Loucy (cell line): ENCODE results near the gene LITAFD.
A peak's percentile ranks its signal among the peaks of the same experiment; 100 is the strongest.

ENCODE experiments used
- H2AFZ ChIP-seq: fragments of 200-600 bp; sonication (generic); 2 replicates; pipeline ENCODE4 v1.6.0; 2016; ENCODE audit warnings: antibody characterized with exemption, mild to moderate bottlenecking, low read length, moderate library complexity
- H3F3A ChIP-seq: fragments of 200-600 bp; 2 replicates; pipeline ENCODE4 v1.6.0; 2016; ENCODE audit warnings: antibody characterized with exemption, low read depth, mild to moderate bottlenecking
- H3K27me3 ChIP-seq: fragments of 200-600 bp; sonication (generic); 2 replicates; pipeline ENCODE4 v1.6.1; 2014; ENCODE audit warnings: low read length, mild to moderate bottlenecking; ENCODE audit not compliant: insufficient read depth, poor library complexity, severe bottlenecking
- H3K36me3 ChIP-seq: fragments of 200-600 bp; sonication (generic); 2 replicates; pipeline ENCODE4 v1.6.1; 2016; ENCODE audit warnings: low read length; ENCODE audit not compliant: insufficient read depth
- H3K4me1 ChIP-seq: fragments of 200-600 bp; sonication (generic); 2 replicates; pipeline ENCODE4 v1.5.1; 2014; ENCODE audit warnings: low read length, mild to moderate bottlenecking; ENCODE audit not compliant: insufficient read depth, poor library complexity, severe bottlenecking
- H3K4me2 ChIP-seq: fragments of 200-600 bp; sonication (generic); 2 replicates; pipeline ENCODE4 v1.6.0; 2014; ENCODE audit warnings: antibody characterized with exemption, low read length, low read depth, mild to moderate bottlenecking; ENCODE audit not compliant: poor library complexity, severe bottlenecking
- H3K4me3 ChIP-seq: fragments of 200-600 bp; sonication (generic); 2 replicates; pipeline ENCODE4 v1.5.1; 2014; ENCODE audit warnings: low read length, mild to moderate bottlenecking, mixed read lengths; ENCODE audit not compliant: poor library complexity, severe bottlenecking
- H3K79me2 ChIP-seq: fragments of 200-600 bp; sonication (generic); 2 replicates; pipeline ENCODE4 v1.6.1; 2014; ENCODE audit warnings: low read length; ENCODE audit not compliant: insufficient read depth
- H3K9ac ChIP-seq: fragments of 200-600 bp; sonication (generic); 2 replicates; pipeline ENCODE4 v1.6.0; 2014; ENCODE audit warnings: mild to moderate bottlenecking, low read depth, low read length, moderate library complexity; ENCODE audit not compliant: poor library complexity, severe bottlenecking
- H3K9me2 ChIP-seq: fragments of 200-600 bp; sonication (generic); replicated peaks from 2 replicates; pipeline ENCODE4 v1.6.1; 2016; ENCODE audit warnings: low read depth, low read length, mixed read lengths
- H3K9me3 ChIP-seq: fragments of 200-600 bp; sonication (generic); 2 replicates; pipeline ENCODE4 v1.6.1; 2014; ENCODE audit warnings: mild to moderate bottlenecking, antibody characterized with exemption, low read length, low read depth; ENCODE audit not compliant: insufficient read depth
- H4K20me1 ChIP-seq: fragments of 200-600 bp; sonication (generic); 2 replicates; pipeline ENCODE4 v1.6.0; 2014; ENCODE audit warnings: antibody characterized with exemption, low read length, mild to moderate bottlenecking; ENCODE audit not compliant: insufficient read depth, poor library complexity, severe bottlenecking
- EZH2phosphoT487 ChIP-seq: fragments of 200-600 bp; IDR thresholded peaks from 2 replicates; pipeline ENCODE4 v1.6.1; 2018; ENCODE audit warnings: antibody characterized with exemption, mild to moderate bottlenecking, moderate library complexity, borderline replicate concordance
- TF ChIP-seq, protein P1 (sequence below): fragments of 200-600 bp; sonication (generic); conservative IDR thresholded peaks from 2 replicates; pipeline ENCODE4 v1.5.1; 2014; ENCODE audit warnings: mild to moderate bottlenecking, antibody characterized with exemption, low read length

The LITAFD gene

DNA sequence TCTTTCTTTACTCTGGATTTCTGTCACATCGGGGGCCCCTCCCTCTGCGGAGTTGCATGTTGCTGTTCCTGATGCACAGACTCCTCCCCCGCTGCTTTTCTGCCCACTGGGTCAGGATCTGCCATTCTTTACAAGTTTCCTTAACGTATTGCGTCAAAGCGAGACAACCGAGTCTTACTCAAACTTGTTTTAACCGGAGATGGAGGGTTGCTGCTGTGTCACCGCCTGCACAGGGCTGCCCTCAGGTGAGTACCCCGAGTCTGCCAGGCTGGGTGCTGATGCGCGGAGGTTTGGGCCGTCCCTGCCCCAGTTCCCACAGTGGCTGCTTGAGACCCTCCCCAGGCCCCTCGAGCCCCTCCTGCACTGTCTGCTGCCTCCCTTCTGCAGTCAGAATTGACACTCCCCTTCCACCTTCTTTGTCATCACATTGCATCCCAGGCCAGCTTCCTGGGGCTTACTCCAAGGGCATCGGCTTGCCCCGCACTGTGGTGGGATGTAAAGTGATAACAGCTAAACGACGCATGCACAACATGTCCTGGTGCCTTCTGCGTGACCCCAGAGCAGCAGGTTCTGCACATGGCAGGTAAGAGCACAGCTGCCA, 32.6 kb upstream of the LITAFD start:
- Histone ChIP-seq H3F3A (no peaks in the 10 kb centered on the region), H3K9me3 (no peaks in the 10 kb centered on the region), H3K4me2 (peak overlapping the region; percentile 51), H3K79me2 (no peaks in the 10 kb centered on the region), H3K9me2 (no peaks in the 10 kb centered on the region), H3K36me3 (peaks cover 38% of the 10 kb centered on the region; the same call in 1 of the 2 replicates), H3K9ac (no peak overlapping the region), H3K27me3 (no peaks in the 10 kb centered on the region), H4K20me1 (no peaks in the 10 kb centered on the region), H3K4me1 (no peaks in the 10 kb centered on the region), H2AFZ (no peak overlapping the region), H3K4me3 (no peak overlapping the region)
- TF ChIP-seq, protein P1, sequence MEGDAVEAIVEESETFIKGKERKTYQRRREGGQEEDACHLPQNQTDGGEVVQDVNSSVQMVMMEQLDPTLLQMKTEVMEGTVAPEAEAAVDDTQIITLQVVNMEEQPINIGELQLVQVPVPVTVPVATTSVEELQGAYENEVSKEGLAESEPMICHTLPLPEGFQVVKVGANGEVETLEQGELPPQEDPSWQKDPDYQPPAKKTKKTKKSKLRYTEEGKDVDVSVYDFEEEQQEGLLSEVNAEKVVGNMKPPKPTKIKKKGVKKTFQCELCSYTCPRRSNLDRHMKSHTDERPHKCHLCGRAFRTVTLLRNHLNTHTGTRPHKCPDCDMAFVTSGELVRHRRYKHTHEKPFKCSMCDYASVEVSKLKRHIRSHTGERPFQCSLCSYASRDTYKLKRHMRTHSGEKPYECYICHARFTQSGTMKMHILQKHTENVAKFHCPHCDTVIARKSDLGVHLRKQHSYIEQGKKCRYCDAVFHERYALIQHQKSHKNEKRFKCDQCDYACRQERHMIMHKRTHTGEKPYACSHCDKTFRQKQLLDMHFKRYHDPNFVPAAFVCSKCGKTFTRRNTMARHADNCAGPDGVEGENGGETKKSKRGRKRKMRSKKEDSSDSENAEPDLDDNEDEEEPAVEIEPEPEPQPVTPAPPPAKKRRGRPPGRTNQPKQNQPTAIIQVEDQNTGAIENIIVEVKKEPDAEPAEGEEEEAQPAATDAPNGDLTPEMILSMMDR = no peak
- no peak for TF ChIP-seq EZH2phosphoT487

DNA sequence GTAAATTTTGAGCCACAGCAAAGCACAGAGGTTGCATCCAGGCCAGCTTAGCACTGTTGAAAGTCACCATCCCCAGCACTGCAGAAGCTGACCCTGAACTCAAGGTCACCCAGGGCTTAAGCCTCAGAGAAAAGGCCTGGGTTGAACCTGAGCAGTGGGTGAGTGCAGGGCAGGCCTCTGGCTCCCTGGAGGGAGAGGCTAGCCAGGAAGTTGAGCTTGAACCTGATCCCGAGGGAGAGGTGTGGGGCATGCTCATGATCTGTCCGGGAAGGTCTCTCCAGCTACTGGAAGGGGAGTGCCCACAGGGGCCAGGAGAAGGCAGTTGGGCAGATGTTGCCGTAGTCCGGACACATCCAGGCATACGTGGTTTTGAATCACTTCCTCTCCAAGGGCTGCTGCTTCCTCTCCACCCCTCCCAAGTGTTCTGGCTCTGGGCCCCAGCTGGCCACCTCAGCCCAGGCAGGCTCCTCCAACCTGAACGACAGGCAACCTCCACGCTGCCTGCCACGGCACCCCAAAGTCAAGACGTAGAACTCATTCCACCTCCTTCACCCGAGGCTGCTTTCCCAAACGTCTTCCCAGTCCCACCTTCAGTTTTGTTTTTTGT, 31.8 kb upstream of the LITAFD start:
- H3K4me2 ChIP-seq = peak overlapping the region; percentile 51
- H3K9me2 ChIP-seq = no peaks in the 10 kb centered on the region
- peaks cover 47% of the 10 kb centered on the region; the same call in 1 of the 2 replicates for H3K36me3 ChIP-seq

DNA sequence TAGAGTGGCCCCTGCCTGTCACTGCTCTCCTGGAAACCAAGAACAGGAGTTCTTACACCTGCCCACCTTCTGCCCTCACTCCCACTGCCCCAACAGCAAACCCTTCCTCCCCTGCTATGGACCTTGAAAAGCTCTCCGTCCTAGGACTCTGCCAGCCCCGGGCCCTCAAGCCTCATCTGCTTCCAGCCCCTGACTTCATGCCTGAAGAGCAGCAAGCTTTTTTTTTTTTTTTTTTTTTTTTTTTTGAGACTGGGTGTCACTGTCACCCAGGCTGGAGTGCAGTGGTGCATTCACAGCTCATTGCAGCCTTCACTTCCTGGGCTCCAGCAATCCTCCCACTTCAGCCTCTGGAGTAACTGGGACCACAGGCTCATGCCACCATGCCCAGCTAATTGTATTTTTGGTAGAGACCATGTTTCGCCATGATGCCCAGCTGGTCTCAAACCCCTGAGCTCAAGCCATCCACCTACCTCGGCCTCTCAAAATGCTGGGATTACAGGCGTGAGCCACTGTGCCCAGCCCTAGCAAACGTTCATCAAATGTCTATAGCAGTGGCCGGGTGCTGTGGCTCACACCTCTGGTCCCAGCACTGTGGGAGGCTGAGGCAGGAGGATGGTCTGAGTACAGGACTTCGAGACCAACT, 30.3 kb upstream of the LITAFD start:
- H3F3A ChIP-seq = no peaks in the 10 kb centered on the region
- TF ChIP-seq EZH2phosphoT487 = no peak
- TF ChIP-seq, protein P1 = no peak

More for the DNA sequence above, 31.8 kb upstream of the LITAFD start:
- Histone ChIP-seq H3K4me3 (no peak overlapping the region), H3F3A (no peaks in the 10 kb centered on the region), H3K27me3 (no peaks in the 10 kb centered on the region), H3K79me2 (no peaks in the 10 kb centered on the region), H3K4me1 (no peaks in the 10 kb centered on the region), H3K9ac (no peak overlapping the region), H4K20me1 (no peaks in the 10 kb centered on the region), H3K9me3 (no peaks in the 10 kb centered on the region), H2AFZ (no peak overlapping the region)
- TF ChIP-seq EZH2phosphoT487 = no peak
- TF ChIP-seq, protein P1 = no peak

More for the DNA sequence above, 30.3 kb upstream of the LITAFD start:
- Histone ChIP-seq H3K9me2 (no peaks in the 10 kb centered on the region), H3K9ac (no peak overlapping the region), H3K9me3 (no peaks in the 10 kb centered on the region), H3K4me2 (no peak overlapping the region), H3K36me3 (peaks cover 59% of the 10 kb centered on the region; the same call in 1 of the 2 replicates), H3K4me1 (no peaks in the 10 kb centered on the region), H3K27me3 (no peaks in the 10 kb centered on the region), H2AFZ (no peak overlapping the region), H4K20me1 (no peaks in the 10 kb centered on the region), H3K79me2 (no peaks in the 10 kb centered on the region), H3K4me3 (no peak overlapping the region)
